HG03575 (cell line): ENCODE data around the gene MARF1.
"Not testable (repeated sequence)": the region's sequence is repeated elsewhere in the genome, so short reads cannot be mapped to it uniquely, and the experiment has no call there.

Experiments used
- ATAC-seq: cut with Tn5 transposase; IDR thresholded peaks from one replicate; pipeline ENCODE4 v1.9.1; 2021; ENCODE audit not compliant: unreplicated experiment, insufficient number of reproducible peaks, low FRiP score; ENCODE audit errors: extremely low read depth

MARF1 gene

DNA sequence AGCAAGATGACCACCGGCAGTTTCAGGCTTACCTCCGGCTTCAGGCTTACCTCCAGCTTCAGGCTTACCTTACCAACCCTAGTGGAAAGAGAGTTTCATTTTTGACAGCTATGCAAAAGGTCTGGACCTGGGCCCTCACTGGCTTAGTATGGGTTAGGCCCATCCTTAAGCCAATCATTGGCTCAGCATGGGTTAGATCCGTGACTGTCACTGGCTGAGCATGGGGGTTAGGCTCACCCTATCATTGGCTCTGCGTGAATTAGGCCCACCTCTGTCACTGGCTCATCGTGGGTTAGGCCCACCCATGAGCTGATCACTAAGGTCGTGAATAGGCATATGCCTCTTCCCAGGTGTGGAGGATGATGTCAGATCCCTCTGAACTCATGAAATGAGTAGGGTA is 15.2 kb upstream of the MARF1 start:
- no peak for ATAC-seq

- not testable (repeated sequence) for ATAC-seq
Measured at GRCh38 chr16:15655561-15655960, 12.6 kb upstream of the MARF1 start.

DNA sequence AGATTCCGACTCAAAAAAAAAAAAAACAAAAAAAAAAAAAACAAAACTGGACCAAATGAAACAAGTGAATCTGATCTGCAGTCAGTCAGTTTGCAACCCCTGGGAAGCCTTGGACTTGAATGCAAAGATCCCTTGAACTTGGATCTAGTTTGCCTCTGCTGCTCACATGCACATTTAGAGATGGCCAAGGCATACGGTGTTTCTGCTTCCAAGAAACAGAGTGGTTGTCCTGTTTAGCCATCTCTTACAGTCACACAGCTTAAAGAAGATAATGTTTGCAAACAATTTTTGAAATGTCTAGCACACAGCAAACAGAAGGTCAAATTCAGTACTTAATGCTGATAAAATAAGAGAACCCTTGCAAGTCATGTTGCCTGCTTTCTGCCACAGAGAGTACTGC is 11.6 kb upstream of the MARF1 start:
- ATAC-seq, result no peak

DNA sequence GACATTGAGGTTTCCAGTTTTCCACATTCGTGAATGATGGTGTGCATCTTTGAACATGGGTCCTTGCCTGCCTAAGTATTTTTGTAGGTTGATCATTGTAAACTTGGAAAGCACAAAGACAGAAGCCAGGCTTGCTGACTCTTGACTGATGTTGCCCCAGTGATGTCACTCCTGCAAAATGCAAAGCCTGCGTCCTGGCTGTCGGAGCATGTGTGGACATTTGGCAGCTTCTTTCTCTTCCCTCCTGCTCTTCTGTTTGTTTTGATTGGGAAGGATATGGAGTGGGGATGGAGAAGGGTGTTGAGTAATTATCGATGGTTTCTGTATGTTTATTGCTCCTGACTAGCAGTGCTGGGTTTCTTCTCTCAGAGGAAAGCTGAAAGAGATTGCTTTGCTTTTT is 10.3 kb upstream of the MARF1 start:
- no peak for ATAC-seq

GRCh38 chr16:15652293-15653001 is 9.5 kb upstream of the MARF1 start:
- ATAC-seq, result no peak

- no peak for ATAC-seq
Measured at GRCh38 chr16:15650698-15651171, 7.8 kb upstream of the MARF1 start.

- ATAC-seq, result no peak
Measured at GRCh38 chr16:15650019-15650697, 7.2 kb upstream of the MARF1 start, which contains the start of gene NDE1. NDE1 (plus strand) TSS chr16:15650245; CDS start chr16:15664779, 14,534 bp downstream.

DNA sequence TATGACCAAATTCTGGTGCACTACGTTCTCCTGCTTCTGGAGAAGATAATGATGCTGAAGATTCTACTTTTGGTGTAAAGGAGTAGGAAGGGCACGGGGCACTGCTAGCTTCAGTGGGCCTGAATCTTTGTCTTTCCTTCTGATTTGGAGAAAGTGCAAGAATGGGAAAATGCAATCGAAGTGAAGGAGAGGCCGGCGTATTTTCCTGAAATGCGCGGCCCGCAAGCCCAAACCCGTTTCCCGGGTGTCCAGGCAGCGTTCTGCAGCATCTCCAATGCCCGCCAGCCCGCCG is 6.7 kb upstream of the MARF1 start:
- no peak for ATAC-seq

- ATAC-seq, result not testable (repeated sequence)
Measured at GRCh38 chr16:15649311-15649710, 6.4 kb upstream of the MARF1 start.

- no peak for ATAC-seq
Measured at GRCh38 chr16:15648135-15648730, 5.3 kb upstream of the MARF1 start.

DNA sequence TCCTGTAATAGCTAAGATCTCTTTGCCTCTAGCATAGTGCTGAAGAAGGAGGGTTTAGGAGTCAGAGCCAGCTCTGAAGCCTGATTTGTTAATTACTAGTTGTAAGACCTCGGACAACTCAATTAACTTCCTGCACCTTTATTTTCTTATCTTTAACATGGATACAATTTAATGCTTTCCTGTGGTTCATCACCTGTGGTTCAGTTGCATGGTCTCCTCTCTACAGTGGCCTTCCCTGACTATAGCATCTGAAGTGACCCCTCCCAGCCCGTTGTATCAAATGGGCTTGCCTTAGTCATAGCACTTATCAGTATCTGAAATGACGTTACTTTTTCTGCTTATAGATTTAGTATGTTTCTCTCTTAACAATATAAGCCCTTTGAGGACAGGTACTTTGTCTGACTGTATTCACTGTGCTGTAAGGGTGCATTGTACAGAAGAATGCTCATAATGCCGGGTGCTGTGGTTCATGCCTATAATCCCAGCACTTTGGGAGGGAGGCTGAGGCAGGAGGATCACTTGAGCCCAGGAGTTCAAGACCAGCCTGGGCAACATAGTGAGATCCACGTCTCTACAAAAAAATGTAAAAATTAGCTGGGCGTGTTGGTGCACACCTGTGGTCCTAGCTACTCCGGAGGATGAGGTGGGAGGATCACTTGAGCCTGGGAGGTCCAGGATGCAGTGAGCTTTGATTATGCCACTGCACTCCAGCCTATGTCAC is 4.5 kb upstream of the MARF1 start:
- ATAC-seq, result no peak

- ATAC-seq, result not testable (repeated sequence)
Measured at GRCh38 chr16:15646557-15647293, 3.8 kb upstream of the MARF1 start.

DNA sequence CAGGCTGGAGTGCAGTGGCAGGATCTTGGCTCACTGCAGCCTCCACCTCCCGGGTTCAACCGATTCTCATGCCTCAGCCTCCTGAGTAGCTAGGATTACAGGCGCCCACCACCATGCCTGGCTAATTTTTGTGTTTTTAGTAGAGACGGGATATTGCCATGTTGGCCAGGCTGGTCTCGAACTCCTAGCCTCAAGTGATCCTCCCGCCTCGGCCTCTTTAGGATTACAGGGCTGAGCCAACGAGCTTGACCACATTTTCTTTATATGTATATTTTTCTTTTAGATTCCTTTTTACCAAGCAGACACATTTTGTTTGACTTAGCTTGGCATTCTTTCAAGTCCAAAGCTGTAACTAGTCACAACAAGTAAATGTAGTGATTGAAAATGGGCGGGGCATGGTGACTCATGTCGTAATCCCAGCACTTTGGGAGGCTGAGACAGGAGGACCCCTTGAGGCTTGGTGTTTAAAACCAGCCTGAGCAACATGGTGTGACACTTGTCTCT is 2.1 kb upstream of the MARF1 start:
- not testable (repeated sequence) for ATAC-seq

DNA sequence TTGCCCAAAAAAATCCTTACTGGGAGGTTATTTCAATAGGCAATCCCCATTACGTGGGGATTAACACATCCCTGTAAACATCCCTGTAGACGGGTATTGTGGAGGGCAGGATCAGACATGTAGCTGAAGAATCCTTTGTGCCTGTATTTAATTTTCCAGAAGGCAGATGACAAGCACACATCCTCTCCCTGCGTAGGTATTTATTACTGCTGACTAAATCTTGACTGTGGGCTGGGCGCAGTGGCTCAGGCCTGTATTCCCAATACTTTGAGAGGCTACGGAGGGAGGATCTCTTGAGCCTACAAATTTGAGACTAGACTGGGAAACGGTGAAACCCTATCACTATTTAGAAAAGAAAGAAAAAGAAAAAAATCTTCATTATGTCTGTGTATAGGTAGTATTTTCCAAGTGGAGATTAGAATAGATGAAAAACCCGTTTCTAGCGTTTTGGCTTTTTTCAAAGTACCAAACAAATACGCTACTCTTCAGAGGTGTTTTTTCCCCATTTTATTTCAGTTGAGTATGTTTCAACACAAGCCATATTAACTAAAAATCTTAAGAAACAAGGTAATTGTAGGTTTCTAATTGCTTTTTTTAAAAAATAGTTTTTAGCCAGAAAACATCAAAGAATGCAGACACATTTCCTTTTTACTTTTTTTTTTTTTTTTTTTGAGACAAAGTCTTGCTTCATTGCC is 1.5 kb upstream of the MARF1 start:
- no peak for ATAC-seq

GRCh38 chr16:15643946-15644250 is 944 bp upstream of the MARF1 start:
- no peak for ATAC-seq

- ATAC-seq, result peak; percentile 29
Measured at GRCh38 chr16:15642557-15643047, 352 bp downstream of the MARF1 start.

DNA sequence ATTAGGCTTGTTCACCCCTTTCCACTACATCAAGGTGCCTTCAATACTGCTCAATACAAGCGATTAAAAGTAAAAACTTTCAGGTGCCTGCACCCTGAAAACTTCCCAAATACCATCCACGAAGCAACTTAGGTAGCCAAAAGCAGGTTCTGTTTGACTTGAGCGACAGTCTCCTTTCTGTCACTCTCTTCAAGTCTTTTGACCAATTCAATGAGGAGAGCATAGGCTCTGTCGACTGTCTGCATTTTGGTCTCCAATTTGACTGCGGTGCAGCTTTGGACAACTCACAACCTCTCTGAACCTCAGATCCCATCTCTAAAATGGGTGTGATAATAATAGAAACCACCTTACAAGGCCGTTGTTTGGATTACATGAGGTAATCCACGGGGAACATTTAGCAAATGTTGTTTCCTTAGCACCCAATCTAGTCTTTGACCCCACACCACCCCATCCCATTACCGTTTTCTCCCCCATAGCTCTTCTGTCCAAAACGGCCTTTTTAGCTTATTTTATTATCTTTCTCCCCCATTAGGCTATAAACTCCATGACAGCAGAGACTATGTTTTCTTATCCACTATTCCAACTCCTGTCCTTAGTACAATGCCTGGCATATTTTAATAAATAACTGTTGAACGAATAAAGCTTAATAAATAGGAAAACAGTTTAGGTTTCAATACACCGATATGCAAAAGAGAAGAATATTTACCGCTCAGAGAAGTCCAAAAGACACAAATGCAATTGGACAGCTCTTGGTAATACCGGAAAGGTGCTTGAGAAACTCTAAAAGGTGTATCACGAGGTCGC is 999 bp downstream of the MARF1 start:
- ATAC-seq, result no peak

DNA sequence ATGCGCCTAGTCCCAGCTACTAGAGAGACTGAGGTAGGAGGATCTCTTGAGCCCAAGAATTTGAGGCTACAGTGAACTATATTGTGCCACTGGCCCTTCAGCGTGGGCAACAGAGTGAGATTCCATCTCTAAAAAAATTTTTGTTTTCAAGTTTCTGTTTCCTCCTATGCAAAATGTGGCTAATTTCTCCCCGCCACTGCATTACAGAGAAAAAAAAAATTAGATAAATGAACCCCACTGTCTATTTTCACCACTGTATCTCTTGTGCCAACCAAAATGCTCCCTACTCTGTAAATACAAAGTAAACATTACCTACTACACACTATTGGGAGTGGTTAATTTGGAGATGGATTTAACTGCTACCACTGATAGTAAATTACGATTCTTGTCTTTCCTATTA is 2.0 kb downstream of the MARF1 start:
- no peak for ATAC-seq
